ENCODE measurements around the gene CANT1.
"Not testable (repeated sequence)": the region's sequence is repeated elsewhere in the genome, so short reads cannot be mapped to it uniquely, and the experiment has no call there.

Gene CANT1

GRCh38 chr17:78956254-78956653, 53.3 kb downstream of the CANT1 start:
- DNase-seq: no peak

- DNase-seq: no peak
Observed at GRCh38 chr17:78954684-78955083, 54.9 kb downstream of the CANT1 start.

DNA sequence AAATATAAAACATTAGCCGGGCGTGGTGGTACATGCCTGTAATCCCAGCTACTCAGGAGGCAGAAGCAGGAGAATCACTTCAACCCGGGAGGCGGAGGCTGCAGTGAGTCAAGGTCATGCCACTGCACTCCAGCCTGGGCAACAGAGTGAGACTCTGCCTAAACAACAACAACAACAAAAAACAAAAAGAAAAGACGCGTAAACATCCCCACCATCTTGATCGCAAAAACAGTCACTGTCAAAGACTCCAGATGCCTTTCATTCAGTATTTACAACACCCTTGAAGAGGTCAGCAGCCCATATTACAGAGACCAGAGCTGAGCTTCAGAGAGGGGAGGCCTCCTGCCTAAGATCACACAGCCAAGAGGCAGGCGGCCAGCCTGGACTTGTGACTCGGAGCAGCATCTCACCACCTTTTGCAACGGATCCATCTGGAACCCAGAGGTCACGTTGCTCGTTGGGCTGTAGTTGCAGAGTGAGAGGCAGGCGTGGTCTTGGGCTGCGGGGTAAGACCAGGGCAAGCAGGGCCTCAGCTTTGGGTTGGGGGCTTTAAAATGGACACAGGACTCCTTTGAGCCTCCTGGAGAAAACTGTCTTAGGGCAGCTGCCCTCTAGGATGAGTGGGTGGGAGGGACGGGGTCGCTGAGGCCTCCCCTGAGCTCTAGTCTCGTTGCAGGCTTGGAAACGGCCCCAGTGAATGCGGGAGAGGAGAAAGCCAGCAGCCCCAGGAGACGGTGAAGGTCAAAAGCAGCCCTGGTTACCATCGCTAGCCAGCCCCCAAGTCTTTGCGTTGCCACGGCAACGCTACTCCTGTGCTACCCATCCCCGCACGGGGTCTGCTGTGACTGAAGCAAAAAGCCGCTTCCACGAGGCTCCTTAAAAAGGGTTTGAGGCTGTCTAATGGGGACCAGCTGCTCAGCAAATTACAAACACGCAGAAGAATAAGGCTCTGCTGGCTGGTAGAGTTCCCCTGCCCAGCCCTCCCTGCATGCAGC, 55.9 kb downstream of the CANT1 start:
- no peak for DNase-seq

DNA sequence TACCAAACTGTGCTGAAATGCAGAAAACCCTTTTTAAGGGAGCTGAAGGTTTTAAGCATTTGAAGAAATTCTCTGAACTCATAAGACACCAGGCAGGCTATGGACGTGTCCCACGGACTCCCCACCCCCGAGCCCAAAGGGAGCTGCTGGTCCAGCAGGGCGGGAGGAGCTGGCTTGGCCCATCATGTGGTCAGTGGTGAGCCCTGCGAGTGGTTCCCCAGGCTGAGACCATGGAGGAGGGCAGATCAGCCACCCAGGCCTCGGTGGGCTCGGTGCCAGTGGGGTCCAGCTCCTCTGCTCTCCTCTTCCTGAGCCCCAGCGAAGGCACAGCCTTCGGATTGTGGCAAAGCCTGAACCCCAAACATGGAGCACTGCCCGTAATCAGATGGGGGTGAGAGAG, 56.9 kb downstream of the CANT1 start:
- DNase-seq: no peak

- no peak for DNase-seq
Observed at GRCh38 chr17:78951967-78952551, 57.5 kb downstream of the CANT1 start.

DNA sequence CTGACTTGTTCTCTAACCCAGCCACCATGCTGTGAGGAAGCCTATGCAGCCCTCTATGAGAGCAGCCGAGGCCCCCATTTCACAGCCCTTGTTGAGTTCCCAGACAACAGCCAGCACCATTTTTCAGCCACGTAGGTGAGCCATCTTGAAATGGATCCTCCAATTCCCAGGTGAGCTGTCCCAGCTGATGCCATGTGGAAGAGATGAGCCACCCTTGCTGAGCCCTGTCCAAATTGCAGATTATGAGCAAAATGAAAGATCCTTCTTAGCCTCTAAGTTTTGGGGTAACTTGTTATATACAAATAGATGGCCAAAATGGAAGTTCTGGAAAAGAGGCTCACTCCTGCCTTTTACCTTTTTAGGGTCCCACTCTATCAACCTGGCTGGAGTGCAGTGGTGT, 58.7 kb downstream of the CANT1 start:
- DNase-seq: no peak

DNA sequence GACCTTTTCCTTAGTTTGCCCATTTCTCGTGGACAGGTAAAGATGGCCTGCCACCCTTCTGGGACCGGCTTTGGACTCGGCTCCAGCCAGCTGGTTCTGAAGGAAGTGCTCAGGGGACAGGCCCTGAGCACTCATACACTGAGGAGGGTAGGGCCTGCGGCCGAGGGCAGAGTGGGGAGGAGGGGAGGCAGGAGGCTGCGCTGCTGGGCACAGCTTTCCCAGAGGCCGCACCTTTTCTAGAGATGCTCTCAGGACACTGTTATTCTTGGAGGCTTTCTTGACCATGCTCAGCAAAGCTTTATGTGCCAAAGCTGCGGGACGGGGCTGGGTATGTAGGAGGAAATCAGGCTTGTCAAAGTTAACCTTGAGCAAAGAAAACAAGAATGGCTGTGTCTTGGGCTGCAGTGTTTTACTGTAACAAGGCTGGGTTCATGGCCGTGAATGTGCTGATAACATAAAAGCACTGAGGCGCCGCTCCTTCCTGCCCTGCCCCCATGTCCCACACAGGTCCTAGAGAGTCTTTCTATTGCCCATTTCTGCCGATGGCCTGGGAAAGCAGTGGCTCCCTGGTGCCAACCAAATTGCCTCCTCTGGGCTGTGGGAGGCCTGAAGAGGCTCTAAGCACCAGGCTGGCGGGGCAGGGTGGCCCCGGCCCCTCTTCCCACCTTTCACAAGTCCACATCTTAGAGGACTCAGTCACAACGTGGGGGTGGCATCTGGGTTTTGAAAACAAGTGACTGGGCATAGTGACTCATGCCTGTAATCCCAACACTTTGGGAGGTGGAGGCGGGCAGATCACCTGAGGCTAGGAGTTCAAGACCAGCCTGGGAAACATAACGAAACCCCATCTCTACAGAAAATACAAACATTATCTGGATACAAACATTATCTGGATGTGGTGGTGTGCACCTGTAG, 62.1 kb downstream of the CANT1 start:
- DNase-seq: no peak

GRCh38 chr17:78946631-78947030, 62.9 kb downstream of the CANT1 start:
- peak in 1 of 2 donors; percentile 7 for DNase-seq

GRCh38 chr17:78946131-78946530, 63.4 kb downstream of the CANT1 start:
- DNase-seq: no peak

DNA sequence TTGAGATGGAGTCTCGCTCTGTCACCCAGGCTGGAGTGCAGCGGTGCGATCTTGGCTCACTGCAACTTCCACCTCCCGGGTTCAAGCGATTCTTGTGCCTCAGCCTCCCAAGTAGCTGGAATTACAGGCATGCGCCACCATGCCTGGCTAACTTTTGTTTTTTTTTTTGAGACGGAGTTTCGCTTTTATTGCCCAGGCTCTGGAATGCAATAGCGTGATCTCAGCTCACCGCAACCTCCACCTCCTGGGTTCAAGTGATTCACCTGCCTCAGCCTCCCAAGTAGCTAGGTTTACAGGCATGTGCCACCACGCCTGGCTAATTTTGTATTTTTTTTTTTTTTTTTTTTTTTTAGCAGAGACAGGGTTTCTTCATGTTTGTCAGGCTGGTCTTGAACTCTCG, 64.1 kb downstream of the CANT1 start:
- not testable (repeated sequence) for DNase-seq

GRCh38 chr17:78944956-78945355, 64.6 kb downstream of the CANT1 start:
- no peak for DNase-seq

- no peak for DNase-seq
Observed at GRCh38 chr17:78944026-78944425, 65.5 kb downstream of the CANT1 start.

Data from CD4-positive, alpha-beta T cell treated with Interleukin-1 beta for 1 hour (primary cell).